ENCODE results near the gene MACF1.

DNA sequence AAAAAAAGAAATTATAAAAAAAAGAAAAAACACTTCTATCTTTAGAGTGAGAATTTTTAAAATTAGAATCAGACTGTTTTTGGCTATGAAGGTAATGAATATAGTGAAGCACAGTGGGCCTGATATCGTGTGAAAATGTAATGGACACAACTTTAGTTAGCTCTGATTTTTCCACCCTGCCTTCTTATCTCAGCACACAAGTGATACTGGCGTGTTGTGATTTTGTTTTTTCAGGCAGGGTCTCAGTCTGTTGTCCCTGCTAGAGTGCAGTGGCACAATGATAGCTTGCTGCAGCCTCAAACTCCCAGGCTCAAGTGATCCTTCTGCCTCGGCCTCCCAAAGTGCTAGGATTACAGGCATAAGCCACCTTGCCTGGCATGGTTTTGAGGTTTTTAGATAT lies 22.3 kb downstream of the MACF1 start:
- TF ChIP-seq RCOR1 (IDR thresholded peaks at IDR 0.05; ENCODE audit: low read length) (no peak), MEF2A (IDR thresholded peaks at IDR 0.05; ENCODE audit: borderline replicate concordance, low read depth) (no peak), TCF12 (IDR thresholded peaks at IDR 0.05) (no peak)

Measured in SK-N-SH (cell line).